ENCODE results near the gene EVI5.

The EVI5 gene

GRCh38 chr1:92755541-92756461, 29.1 kb downstream of the EVI5 start:
- in situ Hi-C loops (cut with MboI; ENCODE audit: low sequenced_read_pairs, unreplicated experiment) = loop anchor here (10.0 kb wide), 1 partner anchor 59 kb away; no protein-coding TSS in a partner anchor
- DNase-seq (ENCODE audit: low spot score) = no peak
- TF ChIP-seq CTCF (IDR thresholded peaks at IDR 0.05; ENCODE audit: borderline replicate concordance, control extremely low read depth, extremely low read depth, insufficient read depth, missing control alignments) = no peak

- in situ Hi-C loops (cut with MboI; ENCODE audit: low sequenced_read_pairs, unreplicated experiment) = loop anchor here (10.0 kb wide), 1 partner anchor 60 kb away; no protein-coding TSS in a partner anchor
- no peak for DNase-seq (ENCODE audit: low spot score)
- TF ChIP-seq CTCF (IDR thresholded peaks at IDR 0.05; ENCODE audit: borderline replicate concordance, control extremely low read depth, extremely low read depth, insufficient read depth, missing control alignments) = no peak
These were observed 30.2 kb downstream of the EVI5 start for GRCh38 chr1:92754719-92755050.

- in situ Hi-C loops (cut with MboI; ENCODE audit: low sequenced_read_pairs, unreplicated experiment) = loop anchor here (10.0 kb wide), 1 partner anchor 61 kb away; no protein-coding TSS in a partner anchor
- DNase-seq (ENCODE audit: low spot score) = no peak
- TF ChIP-seq CTCF (IDR thresholded peaks at IDR 0.05; ENCODE audit: borderline replicate concordance, control extremely low read depth, extremely low read depth, insufficient read depth, missing control alignments) = no peak
These were observed 30.7 kb downstream of the EVI5 start for GRCh38 chr1:92754000-92754718.

GRCh38 chr1:92752719-92753118, 32.2 kb downstream of the EVI5 start:
- TF ChIP-seq CTCF (IDR thresholded peaks at IDR 0.05; ENCODE audit: borderline replicate concordance, control extremely low read depth, extremely low read depth, insufficient read depth, missing control alignments) = no peak
- in situ Hi-C loops (cut with MboI; ENCODE audit: low sequenced_read_pairs, unreplicated experiment) = loop anchor here (10.0 kb wide), 1 partner anchor 62 kb away; no protein-coding TSS in a partner anchor
- no peak for DNase-seq (ENCODE audit: low spot score)

GRCh38 chr1:92749024-92749634, 35.8 kb downstream of the EVI5 start:
- peak; percentile 52 for TF ChIP-seq CTCF (IDR thresholded peaks at IDR 0.05; ENCODE audit: borderline replicate concordance, control extremely low read depth, extremely low read depth, insufficient read depth, missing control alignments)
- peak; percentile 69 for DNase-seq (ENCODE audit: low spot score)
- in situ Hi-C loops (cut with MboI; ENCODE audit: low sequenced_read_pairs, unreplicated experiment) = no loop called here

- TF ChIP-seq CTCF (IDR thresholded peaks at IDR 0.05; ENCODE audit: borderline replicate concordance, control extremely low read depth, extremely low read depth, insufficient read depth, missing control alignments) = no peak
- DNase-seq (ENCODE audit: low spot score) = no peak
- in situ Hi-C loops (cut with MboI; ENCODE audit: low sequenced_read_pairs, unreplicated experiment) = no loop called here
These were observed 36.8 kb downstream of the EVI5 start for GRCh38 chr1:92748138-92748537.

Measured in GM13976 (cell line).